ENCODE results near the gene SAP25.

- TF ChIP-seq, protein P1, sequence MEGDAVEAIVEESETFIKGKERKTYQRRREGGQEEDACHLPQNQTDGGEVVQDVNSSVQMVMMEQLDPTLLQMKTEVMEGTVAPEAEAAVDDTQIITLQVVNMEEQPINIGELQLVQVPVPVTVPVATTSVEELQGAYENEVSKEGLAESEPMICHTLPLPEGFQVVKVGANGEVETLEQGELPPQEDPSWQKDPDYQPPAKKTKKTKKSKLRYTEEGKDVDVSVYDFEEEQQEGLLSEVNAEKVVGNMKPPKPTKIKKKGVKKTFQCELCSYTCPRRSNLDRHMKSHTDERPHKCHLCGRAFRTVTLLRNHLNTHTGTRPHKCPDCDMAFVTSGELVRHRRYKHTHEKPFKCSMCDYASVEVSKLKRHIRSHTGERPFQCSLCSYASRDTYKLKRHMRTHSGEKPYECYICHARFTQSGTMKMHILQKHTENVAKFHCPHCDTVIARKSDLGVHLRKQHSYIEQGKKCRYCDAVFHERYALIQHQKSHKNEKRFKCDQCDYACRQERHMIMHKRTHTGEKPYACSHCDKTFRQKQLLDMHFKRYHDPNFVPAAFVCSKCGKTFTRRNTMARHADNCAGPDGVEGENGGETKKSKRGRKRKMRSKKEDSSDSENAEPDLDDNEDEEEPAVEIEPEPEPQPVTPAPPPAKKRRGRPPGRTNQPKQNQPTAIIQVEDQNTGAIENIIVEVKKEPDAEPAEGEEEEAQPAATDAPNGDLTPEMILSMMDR (IDR thresholded peaks at IDR 0.05; ENCODE audit: low read depth, low read length) = no peak
- no peak for TF ChIP-seq EZH2phosphoT487 (IDR thresholded peaks at IDR 0.05; ENCODE audit: low read depth)
Measured at GRCh38 chr7:100602889-100603725, 29.4 kb upstream of the SAP25 start.
